Raji (cell line): ENCODE data around the gene ZBTB17.

Experiments used
- POLR2A ChIP-seq: IDR thresholded peaks from 2 replicates; pipeline ENCODE4 v1.6.1; 2011; ENCODE audit warnings: low read depth, low read length, control low read depth; ENCODE audit not compliant: insufficient read depth

Gene ZBTB17

DNA sequence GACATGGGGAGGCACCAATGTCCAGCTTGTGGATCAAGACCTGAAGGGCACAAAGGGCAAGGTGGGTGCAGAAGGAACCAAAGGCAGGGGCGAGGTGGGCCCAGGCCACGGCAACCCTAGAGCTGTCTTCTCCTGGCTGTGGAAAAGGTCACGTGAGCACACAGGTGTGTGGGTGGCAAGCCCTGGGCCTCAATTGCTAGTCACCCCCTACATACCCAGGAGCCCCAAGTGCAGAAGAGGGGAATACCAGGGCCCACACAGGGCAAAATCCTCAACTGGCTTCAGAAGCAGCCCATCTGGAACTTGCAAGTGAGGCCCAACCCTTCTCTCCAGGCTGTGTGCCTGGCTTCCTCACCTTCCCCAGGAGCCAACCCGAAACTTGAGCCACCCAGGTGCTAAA is 25.6 kb downstream of the ZBTB17 start:
- TF ChIP-seq POLR2A, result no peak

GRCh38 chr1:15949453-15950245 is 26.3 kb downstream of the ZBTB17 start:
- no peak for TF ChIP-seq POLR2A

- TF ChIP-seq POLR2A, result no peak
Measured at GRCh38 chr1:15948595-15949452, 27.1 kb downstream of the ZBTB17 start.

- no peak for TF ChIP-seq POLR2A
Measured at GRCh38 chr1:15948091-15948591, 27.8 kb downstream of the ZBTB17 start.

DNA sequence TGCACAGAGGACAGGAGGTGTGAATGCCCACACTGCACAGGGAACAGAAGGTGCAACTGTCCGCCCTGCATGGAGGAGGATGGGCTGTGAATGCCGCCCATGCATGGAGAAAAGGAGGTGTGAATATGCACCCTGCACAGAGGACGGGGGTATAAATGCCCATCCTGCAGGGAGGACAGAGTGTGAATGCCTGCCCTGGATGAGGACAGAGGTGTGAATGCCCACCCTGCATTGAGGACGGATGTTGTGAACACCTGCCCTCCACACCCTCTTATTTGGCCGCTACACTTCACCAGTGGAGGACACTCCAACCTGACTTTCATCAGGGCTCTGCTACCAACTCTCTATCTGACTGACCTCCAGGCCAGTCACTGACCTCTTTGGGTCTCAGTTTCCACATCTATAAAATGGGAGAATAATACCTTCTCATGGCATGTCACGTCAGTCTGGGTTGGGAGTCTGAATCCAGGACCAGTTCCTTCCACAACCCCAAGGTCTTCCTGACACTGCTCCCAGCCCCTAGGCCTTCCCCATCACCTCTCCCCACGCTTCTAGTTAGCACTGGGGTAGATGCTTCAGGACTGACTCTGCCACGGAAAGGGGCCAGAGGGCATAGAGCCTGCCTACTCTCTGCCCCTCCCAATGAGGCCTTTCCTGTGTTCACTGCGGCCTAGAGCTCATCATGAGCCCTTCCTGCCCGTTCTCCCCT is 28.4 kb downstream of the ZBTB17 start:
- TF ChIP-seq POLR2A, result no peak

DNA sequence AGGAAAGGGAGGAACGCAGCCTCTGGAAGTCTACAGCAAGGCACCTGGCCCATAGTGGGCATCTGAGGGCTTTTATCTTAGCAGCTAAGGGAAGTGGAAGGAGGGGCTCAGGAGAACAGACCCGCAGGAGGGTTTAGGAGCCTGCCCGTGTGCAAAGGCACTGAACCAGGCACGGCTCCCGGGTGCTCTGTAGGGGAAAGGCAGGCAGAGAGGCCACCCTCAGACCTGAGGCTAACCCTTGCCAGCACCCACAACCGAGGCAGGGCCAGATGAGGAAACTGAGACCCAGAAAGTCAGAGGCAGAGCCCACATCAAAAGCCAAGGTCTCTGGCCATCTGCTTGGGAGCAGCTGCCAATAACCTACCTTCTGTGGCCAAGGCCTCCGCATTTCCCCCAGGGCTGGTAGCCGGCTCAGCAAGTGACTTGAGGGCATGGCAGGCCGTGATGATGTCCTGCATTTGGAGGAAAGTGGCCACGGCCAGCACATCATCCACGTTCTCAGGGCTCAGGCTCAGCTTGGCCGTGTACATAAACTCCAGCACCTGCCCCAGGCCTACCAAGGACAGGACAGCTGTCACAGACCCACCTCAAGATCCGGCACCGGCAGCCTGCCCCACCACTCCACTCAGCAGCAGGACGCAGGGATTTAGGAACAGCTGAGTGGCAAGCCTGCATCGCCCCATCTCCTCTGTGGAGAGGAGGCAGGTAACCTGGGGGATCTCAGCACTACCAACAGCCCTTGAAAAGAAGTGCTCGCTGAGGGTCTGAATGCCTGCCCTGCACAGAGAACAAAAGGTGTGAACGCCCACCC is 29.1 kb downstream of the ZBTB17 start:
- TF ChIP-seq POLR2A, result no peak

GRCh38 chr1:15945832-15946448 is 30.0 kb downstream of the ZBTB17 start:
- no peak for TF ChIP-seq POLR2A

- no peak for TF ChIP-seq POLR2A
Measured at GRCh38 chr1:15945011-15945831, 30.7 kb downstream of the ZBTB17 start.

- no peak for TF ChIP-seq POLR2A
Measured at GRCh38 chr1:15944308-15945010, 31.4 kb downstream of the ZBTB17 start.

GRCh38 chr1:15943992-15944307 is 32.0 kb downstream of the ZBTB17 start:
- TF ChIP-seq POLR2A, result no peak

DNA sequence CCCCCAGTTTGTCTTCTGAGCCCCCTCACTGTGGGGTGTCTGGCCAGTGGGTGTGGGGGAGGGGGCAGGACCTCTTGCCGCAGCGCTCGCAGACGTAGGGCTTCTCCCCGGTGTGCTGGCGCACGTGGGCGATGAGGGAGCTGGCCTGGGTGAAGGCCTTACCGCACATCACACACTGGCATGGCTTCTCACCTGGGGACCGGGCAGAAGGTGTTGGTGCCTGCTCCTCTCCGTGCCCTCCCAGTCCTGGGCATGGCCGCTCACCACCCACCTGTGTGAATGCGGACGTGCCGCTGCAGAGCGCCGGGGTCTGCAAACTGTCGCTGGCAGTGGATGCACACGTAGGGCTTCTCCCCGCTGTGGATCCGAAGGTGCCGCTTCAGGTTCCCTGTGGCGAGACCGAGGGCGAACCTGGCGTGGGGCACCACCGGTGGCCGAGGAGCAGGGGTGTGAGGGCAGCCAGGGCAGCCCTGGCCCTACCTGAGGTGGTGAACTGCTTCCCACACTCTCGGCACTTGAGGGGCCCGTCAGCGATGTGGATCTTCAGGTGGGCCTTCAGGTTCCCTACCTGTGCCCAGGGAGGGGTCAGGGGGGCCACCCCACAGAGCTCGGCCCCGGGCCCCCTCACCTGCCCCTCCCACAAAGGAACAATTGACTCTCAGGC is 32.4 kb downstream of the ZBTB17 start:
- TF ChIP-seq POLR2A, result no peak

DNA sequence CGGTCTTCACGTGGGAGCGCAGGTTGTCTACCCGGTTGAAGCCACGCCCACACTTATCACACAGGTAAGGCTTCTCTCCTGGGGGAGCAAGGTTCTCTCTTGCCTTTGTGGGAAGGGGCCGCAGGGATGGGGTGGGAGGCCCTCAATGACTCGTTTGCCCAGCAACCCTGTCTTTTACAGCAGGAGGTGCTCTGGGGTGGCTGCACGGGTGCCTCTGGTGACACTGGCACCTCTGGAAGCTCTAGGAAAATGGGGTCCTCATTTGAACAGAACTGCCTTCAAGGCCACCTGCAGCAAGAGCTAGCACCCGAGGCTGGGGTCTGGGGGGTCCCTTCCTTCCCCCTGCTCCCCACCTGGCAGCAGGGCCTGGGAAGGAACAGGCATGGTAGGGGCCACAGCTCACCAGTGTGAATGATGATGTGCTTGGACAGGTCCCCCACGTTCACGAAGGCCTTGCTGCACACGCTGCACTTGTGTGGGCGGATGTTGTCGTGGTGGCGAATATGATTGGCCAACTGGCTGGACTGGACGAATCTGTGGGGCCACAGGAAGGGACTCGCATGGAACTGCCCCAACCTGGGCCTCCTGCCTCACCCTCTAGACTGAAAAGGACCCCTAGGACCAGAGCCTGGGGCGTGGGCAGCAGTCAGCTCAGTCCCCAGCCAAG is 33.1 kb downstream of the ZBTB17 start:
- TF ChIP-seq POLR2A, result no peak
